ENCODE data around the gene PRR5L. TPM values are rescaled to one million over a fixed set of nuclear protein-coding genes. Genes with fewer than 3 reads are reported as not detected.

The PRR5L gene
- total RNA-seq, 6 experiments from 2014 or later: 19.9 to 27.5 (median 24.9) TPM

GRCh38 chr11:36264011-36264972, 31.8 kb upstream of the PRR5L start:
- no peak overlapping the region for H3K27ac Mint-ChIP-seq
- no peaks in the 10 kb centered on the region; the same call in 1 of the 2 replicates for H3K4me1 Mint-ChIP-seq (ENCODE audit: low read depth)

GRCh38 chr11:36264973-36265344, 31.1 kb upstream of the PRR5L start:
- no peak for TF ChIP-seq CTCF (IDR thresholded peaks at IDR 0.05)

More at GRCh38 chr11:36264011-36264972, 31.8 kb upstream of the PRR5L start:
- TF ChIP-seq CTCF (IDR thresholded peaks at IDR 0.05): no peak
- Mint-ChIP-seq H3K4me3 (no peak overlapping the region), H3K27me3 (ENCODE audit: insufficient read depth) (peaks cover 13% of the 10 kb centered on the region), H3K36me3 (ENCODE audit: low read depth) (no peaks in the 10 kb centered on the region), H3K9me3 (no peaks in the 10 kb centered on the region)
- DNase-seq: no peak

GRCh38 chr11:36265793-36266628, 30.1 kb upstream of the PRR5L start:
- H3K4me1 Mint-ChIP-seq (ENCODE audit: low read depth): no peaks in the 10 kb centered on the region
- no peak for DNase-seq
- no peak overlapping the region for H3K4me3 Mint-ChIP-seq
- TF ChIP-seq CTCF (IDR thresholded peaks at IDR 0.05): peak; percentile 93
- H3K27ac Mint-ChIP-seq: no peak overlapping the region
- no peaks in the 10 kb centered on the region for H3K36me3 Mint-ChIP-seq (ENCODE audit: low read depth)
- peaks cover 9% of the 10 kb centered on the region for H3K27me3 Mint-ChIP-seq (ENCODE audit: insufficient read depth)
- H3K9me3 Mint-ChIP-seq: no peaks in the 10 kb centered on the region

More at GRCh38 chr11:36264973-36265344, 31.1 kb upstream of the PRR5L start:
- Mint-ChIP-seq H3K9me3 (no peaks in the 10 kb centered on the region), H3K4me1 (ENCODE audit: low read depth) (no peaks in the 10 kb centered on the region), H3K27me3 (ENCODE audit: insufficient read depth) (peaks cover 11% of the 10 kb centered on the region), H3K4me3 (no peak overlapping the region), H3K36me3 (ENCODE audit: low read depth) (no peaks in the 10 kb centered on the region), H3K27ac (no peak overlapping the region)
- no peak for DNase-seq

- H3K36me3 Mint-ChIP-seq (ENCODE audit: low read depth): peaks cover 7% of the 10 kb centered on the region
- no peak for TF ChIP-seq CTCF (IDR thresholded peaks at IDR 0.05)
- H3K4me1 Mint-ChIP-seq (ENCODE audit: low read depth): peaks cover 4% of the 10 kb centered on the region
- H3K4me3 Mint-ChIP-seq: no peak overlapping the region
- no peaks in the 10 kb centered on the region for H3K9me3 Mint-ChIP-seq
- DNase-seq: no peak
- H3K27ac Mint-ChIP-seq: no peak overlapping the region
- H3K27me3 Mint-ChIP-seq (ENCODE audit: insufficient read depth): peaks cover 5% of the 10 kb centered on the region; the same call in 1 of the 2 replicates
Measured at GRCh38 chr11:36266767-36267166, 29.3 kb upstream of the PRR5L start.

GRCh38 chr11:36268337-36268985, 27.6 kb upstream of the PRR5L start:
- no peak for TF ChIP-seq CTCF (IDR thresholded peaks at IDR 0.05)
- Mint-ChIP-seq H3K27me3 (ENCODE audit: insufficient read depth) (no peaks in the 10 kb centered on the region), H3K4me3 (no peak overlapping the region), H3K4me1 (ENCODE audit: low read depth) (peaks cover 14% of the 10 kb centered on the region), H3K36me3 (ENCODE audit: low read depth) (peaks cover 18% of the 10 kb centered on the region), H3K9me3 (peaks cover 5% of the 10 kb centered on the region; the same call in 1 of the 2 replicates), H3K27ac (no peak overlapping the region)
- DNase-seq: no peak
